Omental fat pad (tissue), 4 donors: Measurements from ENCODE around the gene JAK1. TPM values are rescaled to one million over a fixed set of nuclear protein-coding genes. Genes with fewer than 3 reads are reported as not detected.

ENCODE experiments used
- ATAC-seq: fragments of 150-250 bp; one replicate; pipeline ENCODE4 v1.9.1; 2016; ENCODE audit warnings: mild to moderate bottlenecking, moderate library complexity; ENCODE audit not compliant: low FRiP score
- DNase-seq: peaks from one replicate; pipeline ENCODE4 v3.0.0-alpha.2; 2019; ENCODE audit warnings: low spot score
- CTCF ChIP-seq, 3 donors: fragments of 450-650 bp; IDR thresholded peaks; one replicate each; pipeline ENCODE4 v1.5.1; 2016 to 2017; ENCODE audit warnings: antibody characterized with exemption in 3 of 3, mild to moderate bottlenecking in 3 of 3, moderate library complexity in 2 of 3
- total RNA-seq, 4 donors: library from RNA; depleted of rRNA; stranded (reverse); fragments of >200 nt; gene quantifications; one replicate each; pipeline ENCODE4 v1.1.0, GENCODE V29; 2016

The JAK1 gene
- total RNA-seq, 4 donors from 2014 or later: 175 to 303 (median 204) TPM

GRCh38 chr1:64915381-64916274 lies 50.7 kb downstream of the JAK1 start:
- no peak for DNase-seq
- TF ChIP-seq CTCF (IDR thresholded peaks at IDR 0.05): no peak
- no peak for ATAC-seq

- no peak for DNase-seq
- TF ChIP-seq CTCF (IDR thresholded peaks at IDR 0.05): no peak
- ATAC-seq: no peak
These were observed 52.9 kb downstream of the JAK1 start for GRCh38 chr1:64913361-64914015.

- DNase-seq (no peak), ATAC-seq (no peak)
- TF ChIP-seq CTCF (IDR thresholded peaks at IDR 0.05): no peak
These were observed 54.2 kb downstream of the JAK1 start for GRCh38 chr1:64912191-64912590.

- no peak for ATAC-seq
- DNase-seq: no peak
- no peak for TF ChIP-seq CTCF (IDR thresholded peaks at IDR 0.05)
These were observed 55.0 kb downstream of the JAK1 start for GRCh38 chr1:64911326-64911725.

- DNase-seq (no peak), ATAC-seq (no peak)
- no peak for TF ChIP-seq CTCF (IDR thresholded peaks at IDR 0.05)
These were observed 57.3 kb downstream of the JAK1 start for GRCh38 chr1:64909031-64909430.

- no peak for TF ChIP-seq CTCF (IDR thresholded peaks at IDR 0.05)
- DNase-seq: no peak
- no peak for ATAC-seq
These were observed 57.8 kb downstream of the JAK1 start for GRCh38 chr1:64908575-64908974.
